GM18507 (cell line): ENCODE data around the gene ADGRE1.
A peak's percentile ranks its signal among the peaks of the same experiment; 100 is the strongest.

Source experiments
- DNase-seq: peaks from one replicate; pipeline ENCODE4 v3.0.0; 2011; ENCODE audit warnings: low read depth; ENCODE audit not compliant: insufficient read length; ENCODE audit errors: extremely low spot score
- FAIRE-seq: peaks from 2 replicates; lab custom pipeline; 2011; peaks lifted over from hg19 to GRCh38; lab: Jason Lieb, UNC

Gene ADGRE1

GRCh38 chr19:6873708-6874431 is 13.5 kb upstream of the ADGRE1 start:
- FAIRE-seq (no peak), DNase-seq (no peak)

- FAIRE-seq: no peak
Measured at GRCh38 chr19:6875218-6875617, 12.2 kb upstream of the ADGRE1 start.

GRCh38 chr19:6876748-6877147 is 10.6 kb upstream of the ADGRE1 start:
- DNase-seq (no peak), FAIRE-seq (no peak)

More at GRCh38 chr19:6875218-6875617, 12.2 kb upstream of the ADGRE1 start:
- DNase-seq: no peak

GRCh38 chr19:6877766-6878165 is 9.6 kb upstream of the ADGRE1 start:
- FAIRE-seq: no peak
- DNase-seq: no peak

- DNase-seq (no peak), FAIRE-seq (no peak)
Measured at GRCh38 chr19:6886277-6886897, 992 bp upstream of the ADGRE1 start.

GRCh38 chr19:6888967-6889366 is 1.6 kb downstream of the ADGRE1 start:
- no peak for DNase-seq
- FAIRE-seq: peak; percentile 21

GRCh38 chr19:6890401-6890913 is 3.1 kb downstream of the ADGRE1 start:
- DNase-seq: no peak
- no peak for FAIRE-seq

- DNase-seq (no peak), FAIRE-seq (peak; percentile 5)
Measured at GRCh38 chr19:6890938-6891337, 3.6 kb downstream of the ADGRE1 start.

- FAIRE-seq: peak; percentile 72
- no peak for DNase-seq
Measured at GRCh38 chr19:6891761-6892385, 4.5 kb downstream of the ADGRE1 start.

GRCh38 chr19:6894313-6894712 is 6.9 kb downstream of the ADGRE1 start:
- no peak for FAIRE-seq

GRCh38 chr19:6903446-6903845 is 16.1 kb downstream of the ADGRE1 start:
- FAIRE-seq (no peak), DNase-seq (no peak)

More at GRCh38 chr19:6894313-6894712, 6.9 kb downstream of the ADGRE1 start:
- DNase-seq: no peak

- DNase-seq: no peak
Measured at GRCh38 chr19:6906559-6907060, 19.2 kb downstream of the ADGRE1 start.

GRCh38 chr19:6911523-6911922 is 24.1 kb downstream of the ADGRE1 start:
- no peak for DNase-seq
- FAIRE-seq: no peak

More at GRCh38 chr19:6906559-6907060, 19.2 kb downstream of the ADGRE1 start:
- no peak for FAIRE-seq

GRCh38 chr19:6914321-6914720 is 26.9 kb downstream of the ADGRE1 start:
- DNase-seq (no peak), FAIRE-seq (no peak)

- no peak for FAIRE-seq
- DNase-seq: no peak
Measured at GRCh38 chr19:6916952-6917351, 29.6 kb downstream of the ADGRE1 start.

- DNase-seq (no peak), FAIRE-seq (no peak)
Measured at GRCh38 chr19:6925386-6925785, 38.0 kb downstream of the ADGRE1 start.

GRCh38 chr19:6925801-6926751 is 38.7 kb downstream of the ADGRE1 start:
- DNase-seq (peak; percentile 29), FAIRE-seq (peak; percentile 94)

GRCh38 chr19:6930190-6930589 is 42.8 kb downstream of the ADGRE1 start:
- FAIRE-seq (no peak), DNase-seq (no peak)

GRCh38 chr19:6935069-6935468 is 47.7 kb downstream of the ADGRE1 start:
- FAIRE-seq: no peak
- no peak for DNase-seq
